ENCODE data around the gene FGF22. TPM values are rescaled to one million over a fixed set of nuclear protein-coding genes. Genes with fewer than 3 reads are reported as not detected.

The FGF22 gene
- total RNA-seq, 2 experiments from 2014 or later = not detected

- DNase-seq = no peak
- CTCF ChIA-PET = no interaction called here
- Mint-ChIP-seq H3K9me3 (ENCODE audit: low read depth) (no peaks in the 10 kb centered on the region), H3K27me3 (no peaks in the 10 kb centered on the region), H3K36me3 (peaks cover 9% of the 10 kb centered on the region), H3K4me3 (no peak overlapping the region), H3K27ac (no peak overlapping the region), H3K4me1 (no peaks in the 10 kb centered on the region)
- no peak for ATAC-seq
These were observed 8.0 kb downstream of the FGF22 start for GRCh38 chr19:647566-648284.

GRCh38 chr19:648305-648704 lies 8.6 kb downstream of the FGF22 start:
- no peaks in the 10 kb centered on the region for H3K27me3 Mint-ChIP-seq
- ATAC-seq (no peak), DNase-seq (no peak)
- H3K9me3 Mint-ChIP-seq (ENCODE audit: low read depth) = no peaks in the 10 kb centered on the region
- CTCF ChIA-PET = no interaction called here
- no peak overlapping the region for H3K27ac Mint-ChIP-seq
- H3K4me1 Mint-ChIP-seq = no peaks in the 10 kb centered on the region
- H3K4me3 Mint-ChIP-seq = no peak overlapping the region
- peaks cover 11% of the 10 kb centered on the region for H3K36me3 Mint-ChIP-seq

GRCh38 chr19:648904-649801 lies 9.5 kb downstream of the FGF22 start:
- Mint-ChIP-seq H3K27me3 (no peaks in the 10 kb centered on the region), H3K4me1 (no peaks in the 10 kb centered on the region), H3K4me3 (no peak overlapping the region), H3K9me3 (ENCODE audit: low read depth) (no peaks in the 10 kb centered on the region), H3K27ac (no peak overlapping the region), H3K36me3 (peaks cover 14% of the 10 kb centered on the region)
- CTCF ChIA-PET = no interaction called here
- no peak for ATAC-seq
- DNase-seq = no peak

GRCh38 chr19:650121-650520 lies 10.4 kb downstream of the FGF22 start:
- Mint-ChIP-seq H3K27me3 (no peaks in the 10 kb centered on the region), H3K36me3 (peaks cover 16% of the 10 kb centered on the region), H3K4me3 (no peak overlapping the region), H3K27ac (no peak overlapping the region), H3K9me3 (ENCODE audit: low read depth) (no peaks in the 10 kb centered on the region), H3K4me1 (no peaks in the 10 kb centered on the region)
- ATAC-seq (no peak), DNase-seq (no peak)
- CTCF ChIA-PET = no interaction called here

GRCh38 chr19:651114-651818 lies 11.6 kb downstream of the FGF22 start:
- Mint-ChIP-seq H3K9me3 (ENCODE audit: low read depth) (no peaks in the 10 kb centered on the region), H3K4me3 (no peak overlapping the region), H3K4me1 (peaks cover 7% of the 10 kb centered on the region), H3K27ac (no peak overlapping the region), H3K27me3 (no peaks in the 10 kb centered on the region), H3K36me3 (peaks cover 16% of the 10 kb centered on the region)
- DNase-seq = no peak
- CTCF ChIA-PET = no interaction called here
- no peak for ATAC-seq

- CTCF ChIA-PET = no interaction called here
- Mint-ChIP-seq H3K9me3 (ENCODE audit: low read depth) (no peaks in the 10 kb centered on the region), H3K4me3 (no peak overlapping the region), H3K27me3 (no peaks in the 10 kb centered on the region), H3K36me3 (peaks cover 12% of the 10 kb centered on the region), H3K4me1 (peaks cover 8% of the 10 kb centered on the region), H3K27ac (no peak overlapping the region)
- DNase-seq (no peak), ATAC-seq (no peak)
These were observed 12.3 kb downstream of the FGF22 start for GRCh38 chr19:651991-652390.

GRCh38 chr19:652467-653389 lies 13.0 kb downstream of the FGF22 start:
- Mint-ChIP-seq H3K4me3 (no peak overlapping the region), H3K27me3 (no peaks in the 10 kb centered on the region), H3K36me3 (peaks cover 12% of the 10 kb centered on the region), H3K9me3 (ENCODE audit: low read depth) (no peaks in the 10 kb centered on the region), H3K27ac (no peak overlapping the region), H3K4me1 (peaks cover 14% of the 10 kb centered on the region)
- no peak for ATAC-seq
- DNase-seq = no peak
- CTCF ChIA-PET = no interaction called here

- Mint-ChIP-seq H3K4me1 (peaks cover 15% of the 10 kb centered on the region), H3K4me3 (no peak overlapping the region), H3K9me3 (ENCODE audit: low read depth) (no peaks in the 10 kb centered on the region), H3K27me3 (no peaks in the 10 kb centered on the region), H3K27ac (no peak overlapping the region), H3K36me3 (peaks cover 12% of the 10 kb centered on the region)
- CTCF ChIA-PET = no interaction called here
- ATAC-seq = no peak
- DNase-seq = no peak
These were observed 13.7 kb downstream of the FGF22 start for GRCh38 chr19:653425-653824.

GRCh38 chr19:655691-656090 lies 16.0 kb downstream of the FGF22 start:
- ATAC-seq (no peak), DNase-seq (no peak)
- no peaks in the 10 kb centered on the region for H3K9me3 Mint-ChIP-seq (ENCODE audit: low read depth)
- H3K4me3 Mint-ChIP-seq = no peak overlapping the region
- no peaks in the 10 kb centered on the region for H3K27me3 Mint-ChIP-seq
- CTCF ChIA-PET = interaction anchor here (0.7 to 2.2 kb wide), 3 partner anchors 31 to 78 kb away, joined by 3 to 6 read pairs (median 3); no protein-coding TSS in a partner anchor
- H3K27ac Mint-ChIP-seq = no peak overlapping the region
- peaks cover 15% of the 10 kb centered on the region for H3K36me3 Mint-ChIP-seq
- peaks cover 35% of the 10 kb centered on the region for H3K4me1 Mint-ChIP-seq

GRCh38 chr19:656751-657559 lies 17.3 kb downstream of the FGF22 start:
- Mint-ChIP-seq H3K27ac (no peak overlapping the region), H3K9me3 (ENCODE audit: low read depth) (no peaks in the 10 kb centered on the region), H3K4me1 (peaks cover 38% of the 10 kb centered on the region), H3K27me3 (no peaks in the 10 kb centered on the region), H3K4me3 (no peak overlapping the region), H3K36me3 (peaks cover 15% of the 10 kb centered on the region)
- DNase-seq (no peak), ATAC-seq (no peak)
- CTCF ChIA-PET = interaction anchor here (1.1 to 2.2 kb wide), 2 partner anchors 47 to 77 kb away, joined by 3 to 6 read pairs; no protein-coding TSS in a partner anchor

- Mint-ChIP-seq H3K4me3 (no peak overlapping the region), H3K36me3 (peaks cover 15% of the 10 kb centered on the region), H3K9me3 (ENCODE audit: low read depth) (no peaks in the 10 kb centered on the region), H3K27ac (no peak overlapping the region), H3K27me3 (no peaks in the 10 kb centered on the region), H3K4me1 (peaks cover 38% of the 10 kb centered on the region)
- CTCF ChIA-PET = no interaction called here
- ATAC-seq (no peak), DNase-seq (no peak)
These were observed 17.9 kb downstream of the FGF22 start for GRCh38 chr19:657611-658010.

- DNase-seq = no peak
- no peaks in the 10 kb centered on the region for H3K9me3 Mint-ChIP-seq (ENCODE audit: low read depth)
- H3K4me3 Mint-ChIP-seq = no peak overlapping the region
- no peak overlapping the region for H3K27ac Mint-ChIP-seq
- CTCF ChIA-PET = no interaction called here
- ATAC-seq = no peak
- no peaks in the 10 kb centered on the region for H3K27me3 Mint-ChIP-seq
- H3K36me3 Mint-ChIP-seq = peaks cover 13% of the 10 kb centered on the region
- H3K4me1 Mint-ChIP-seq = peaks cover 38% of the 10 kb centered on the region
These were observed 18.6 kb downstream of the FGF22 start for GRCh38 chr19:658059-658839.
